Cardiac septum (tissue), 1 donor: ENCODE data around the gene MMP21. TPM values are rescaled to one million over a fixed set of nuclear protein-coding genes. Genes with fewer than 3 reads are reported as not detected.

Source experiments
- DNase-seq: peaks from one replicate; pipeline ENCODE4 v3.0.0-alpha.2; 2020; ENCODE audit warnings: low spot score
- intact Hi-C: fragments of 100-400 bp; cut with DNase I; formaldehyde crosslinking; loops from one replicate; pipeline ENCODE4 v1.14.0; 2022
- total RNA-seq: library from RNA; stranded (reverse); fragmentation: NEBNext Ultra II Directional; extraction: Animal tissue kit (Norgen Biotek cat#: 25700); gene quantifications from one replicate; pipeline ENCODE4 v1.2.1, GENCODE V29; 2021
- donor health status: DM: no; HTN: no; CAD: no.

MMP21 gene
- total RNA-seq, 1 donor from 2014 or later: not detected

DNA sequence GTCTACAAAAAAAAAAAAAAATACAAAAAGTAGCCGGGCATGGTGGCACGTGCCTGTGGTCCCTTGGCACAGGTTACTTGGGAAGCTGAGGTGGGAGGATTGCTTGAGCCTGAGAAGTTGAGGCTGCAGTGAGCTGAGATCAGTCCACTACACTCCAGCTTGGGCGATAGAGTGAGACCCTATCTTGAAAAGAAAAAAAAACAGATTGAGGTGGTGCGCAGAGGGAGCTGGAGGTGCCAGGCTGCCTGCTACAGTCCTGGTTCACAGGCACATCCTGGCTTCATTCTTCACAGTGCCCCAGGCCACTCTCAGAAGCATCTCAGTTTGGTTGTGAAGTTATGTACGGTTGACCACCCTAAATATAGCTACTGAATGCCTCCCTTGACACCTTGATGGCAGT is 4.8 kb downstream of the MMP21 start:
- peak; percentile 54 for DNase-seq
- intact Hi-C loops: no loop called here

- intact Hi-C loops: no loop called here
- no peak for DNase-seq
Observed at GRCh38 chr10:125769175-125769574, 6.4 kb downstream of the MMP21 start.

GRCh38 chr10:125768219-125768855 is 7.3 kb downstream of the MMP21 start:
- intact Hi-C loops: no loop called here
- DNase-seq: no peak

DNA sequence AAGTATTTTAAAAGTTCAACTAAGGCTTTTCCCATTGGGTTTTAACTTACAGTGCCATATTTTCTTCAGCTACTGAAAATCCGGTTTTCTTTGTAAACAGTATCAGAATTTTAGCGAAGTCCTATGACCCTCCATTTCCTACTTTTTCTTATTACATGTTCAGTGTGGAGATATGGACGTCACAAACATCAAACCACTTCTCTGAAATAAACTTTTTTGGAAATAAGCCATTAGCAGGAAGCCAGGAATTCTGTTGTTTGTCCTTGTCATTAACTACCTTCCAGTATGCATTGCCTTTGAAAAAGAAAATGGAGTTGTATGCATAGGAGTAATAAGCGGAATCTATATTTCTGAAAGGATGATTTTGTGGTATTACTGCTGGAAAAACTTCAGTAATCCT is 9.1 kb downstream of the MMP21 start:
- no peak for DNase-seq
- intact Hi-C loops: no loop called here

DNA sequence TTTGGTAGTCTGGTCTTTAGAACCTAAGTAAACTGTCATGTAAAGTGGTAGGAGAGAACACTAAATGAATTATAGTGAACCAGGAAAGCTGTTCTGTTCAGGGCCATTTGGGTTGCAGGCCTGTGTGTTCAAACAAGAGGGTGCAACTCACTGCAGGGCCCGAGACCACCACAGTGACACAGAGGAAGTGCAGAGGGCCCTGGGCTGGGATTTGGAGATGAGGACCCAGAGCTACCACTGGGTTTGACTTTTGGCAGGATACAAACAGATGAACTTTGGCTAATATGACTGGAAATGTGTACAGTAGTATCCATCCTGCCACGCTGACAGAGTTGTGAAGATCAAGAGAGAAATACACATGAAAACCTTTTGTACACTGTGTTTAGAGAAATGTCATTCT is 9.8 kb downstream of the MMP21 start:
- no peak for DNase-seq

GRCh38 chr10:125762692-125763648 is 12.7 kb downstream of the MMP21 start:
- intact Hi-C loops: no loop called here
- DNase-seq: no peak

More for the DNA sequence above, 9.8 kb downstream of the MMP21 start:
- intact Hi-C loops: no loop called here

DNA sequence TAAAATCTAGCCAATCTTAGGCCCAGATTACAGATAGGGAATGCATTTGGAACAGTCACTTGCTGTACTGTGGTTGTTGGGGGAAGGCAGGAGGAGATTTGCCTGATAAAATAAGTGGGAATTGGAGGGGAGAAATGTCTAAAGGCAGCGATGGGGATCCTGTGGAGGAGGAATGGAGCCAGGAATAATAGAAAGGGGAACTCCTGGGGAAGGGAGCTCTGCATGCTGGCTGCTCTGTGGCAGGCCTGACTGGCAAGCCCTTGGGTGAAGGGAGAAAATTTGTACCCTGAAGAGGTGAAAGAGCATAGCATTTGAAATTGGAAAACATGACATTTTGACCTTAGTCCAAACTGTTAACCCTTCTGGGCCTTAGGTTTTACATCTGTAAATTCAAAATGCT is 13.7 kb downstream of the MMP21 start:
- intact Hi-C loops: no loop called here
- no peak for DNase-seq

DNA sequence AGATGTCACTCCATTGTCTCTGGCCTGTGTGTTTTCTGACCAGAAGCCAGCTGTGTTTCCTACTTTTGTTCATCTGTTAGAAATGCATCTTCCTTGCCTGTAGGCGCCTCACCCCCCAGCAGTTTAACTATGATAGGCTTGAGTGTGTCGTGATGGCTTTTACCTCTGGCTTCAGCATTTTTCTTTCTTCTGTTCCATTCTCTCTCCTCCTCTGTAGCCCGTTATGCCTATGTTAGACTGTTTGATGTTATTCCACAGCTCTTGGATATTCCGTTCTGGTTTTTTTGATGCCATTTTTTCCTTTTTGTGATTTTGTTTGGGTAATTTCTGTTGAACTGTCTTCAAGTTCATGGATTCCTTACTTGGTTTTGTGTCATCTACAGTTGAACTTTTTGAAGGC is 17.9 kb downstream of the MMP21 start:
- intact Hi-C loops: no loop called here
- DNase-seq: no peak

- intact Hi-C loops: no loop called here
- no peak for DNase-seq
Observed at GRCh38 chr10:125756853-125757487, 18.7 kb downstream of the MMP21 start.

DNA sequence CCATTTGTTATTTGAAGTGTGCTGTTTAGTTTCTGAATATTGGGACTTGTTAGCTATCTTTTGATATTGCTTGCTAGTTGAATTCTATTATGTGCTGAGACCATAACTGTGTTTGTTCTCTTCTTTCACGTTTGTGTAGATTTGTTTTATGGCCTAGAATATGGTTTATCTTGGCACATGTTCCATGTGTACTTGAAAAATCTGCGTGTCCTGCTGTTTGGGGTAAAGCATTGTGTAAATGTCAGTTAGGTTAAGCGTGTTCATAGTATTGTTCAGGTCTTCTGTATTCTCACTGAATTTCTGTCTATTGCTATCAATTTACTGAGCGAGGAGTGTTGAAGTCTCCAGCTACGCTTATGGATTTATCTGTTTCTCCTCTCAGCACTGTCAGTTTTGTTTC is 19.4 kb downstream of the MMP21 start:
- DNase-seq: no peak
- intact Hi-C loops: no loop called here

GRCh38 chr10:125747417-125747816 is 28.2 kb downstream of the MMP21 start:
- intact Hi-C loops: no loop called here

GRCh38 chr10:125744909-125745308 is 30.7 kb downstream of the MMP21 start:
- intact Hi-C loops: no loop called here
- DNase-seq: no peak

More at GRCh38 chr10:125747417-125747816, 28.2 kb downstream of the MMP21 start:
- no peak for DNase-seq

- intact Hi-C loops: no loop called here
- no peak for DNase-seq
Observed at GRCh38 chr10:125742465-125742864, 33.2 kb downstream of the MMP21 start.

- no peak for DNase-seq
- intact Hi-C loops: no loop called here
Observed at GRCh38 chr10:125739994-125740679, 35.5 kb downstream of the MMP21 start.

DNA sequence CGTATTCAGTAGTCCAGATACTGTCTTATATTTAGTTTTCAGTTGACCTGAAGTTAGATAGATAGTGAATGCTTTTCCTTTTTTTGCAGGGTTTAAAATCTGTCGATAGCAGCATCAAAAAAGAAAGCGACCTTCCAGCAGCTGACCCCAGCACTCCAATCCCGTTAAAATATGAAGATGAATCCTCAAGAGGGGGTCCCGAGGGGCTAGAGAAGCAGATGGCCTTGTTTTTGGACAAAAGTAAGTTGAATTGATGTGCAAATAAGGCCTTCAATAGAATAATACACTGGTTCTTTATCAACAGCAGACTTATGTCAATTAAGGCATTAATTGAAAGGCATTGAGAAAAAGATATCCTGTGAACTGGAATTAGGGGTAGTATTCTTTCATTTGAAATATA is 37.4 kb downstream of the MMP21 start:
- intact Hi-C loops: no loop called here
- DNase-seq: no peak

DNA sequence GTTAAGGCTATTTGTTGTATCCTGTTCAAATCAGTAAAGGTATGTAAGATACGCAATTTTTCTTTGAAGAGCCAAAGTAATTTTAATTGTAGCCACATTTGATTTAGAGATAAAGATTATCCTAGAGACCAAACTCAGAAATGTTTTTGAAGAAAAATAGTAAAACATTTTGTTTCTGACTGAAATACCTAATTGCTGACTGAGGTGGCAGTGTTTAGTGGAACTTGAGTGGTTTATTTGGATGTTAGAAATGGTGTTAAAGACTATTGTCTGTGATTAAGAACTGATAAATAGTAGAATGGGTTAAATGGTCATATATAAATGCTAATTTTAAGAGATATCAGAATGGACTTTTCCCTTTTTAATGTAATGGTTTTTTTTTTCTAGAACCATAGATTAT is 40.8 kb downstream of the MMP21 start:
- no peak for DNase-seq
- intact Hi-C loops: no loop called here

DNA sequence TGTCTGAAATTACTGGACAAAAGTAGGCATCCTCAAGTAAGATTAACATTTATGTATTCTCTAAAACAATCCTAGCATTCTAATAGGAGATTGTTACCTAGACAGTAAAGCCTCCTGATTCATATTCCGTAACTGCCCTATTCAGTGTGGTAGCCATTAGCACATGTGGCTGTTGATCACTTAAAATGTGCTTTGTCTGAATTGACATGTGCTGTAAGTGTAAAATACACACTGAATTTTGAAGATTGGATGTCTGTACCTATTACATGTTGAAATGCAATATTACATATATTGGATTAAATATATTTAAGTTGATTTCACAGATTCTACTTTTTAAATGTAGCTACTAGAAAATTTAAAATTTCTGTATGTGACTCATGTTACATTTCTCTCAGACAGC is 41.5 kb downstream of the MMP21 start:
- no peak for DNase-seq
- intact Hi-C loops: no loop called here

DNA sequence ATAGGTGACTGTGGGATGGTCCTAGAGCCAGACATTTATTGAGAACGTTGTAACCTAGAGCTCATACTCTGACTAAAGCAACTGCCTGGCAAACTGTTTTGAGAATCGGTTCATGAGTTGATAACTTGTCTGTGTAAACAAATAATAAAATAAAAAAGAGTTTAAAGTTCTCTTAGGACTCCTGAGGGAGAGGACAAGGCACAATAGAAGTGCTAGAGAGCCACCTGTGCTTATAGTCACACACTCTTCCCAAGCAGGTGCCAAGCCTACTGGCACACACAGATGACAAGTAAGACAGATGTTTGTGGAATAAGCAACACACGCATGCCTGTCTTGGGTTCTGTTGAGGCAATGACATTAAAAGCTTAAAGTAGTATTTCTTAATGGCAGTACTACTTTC is 48.2 kb downstream of the MMP21 start:
- DNase-seq: no peak
- intact Hi-C loops: no loop called here

DNA sequence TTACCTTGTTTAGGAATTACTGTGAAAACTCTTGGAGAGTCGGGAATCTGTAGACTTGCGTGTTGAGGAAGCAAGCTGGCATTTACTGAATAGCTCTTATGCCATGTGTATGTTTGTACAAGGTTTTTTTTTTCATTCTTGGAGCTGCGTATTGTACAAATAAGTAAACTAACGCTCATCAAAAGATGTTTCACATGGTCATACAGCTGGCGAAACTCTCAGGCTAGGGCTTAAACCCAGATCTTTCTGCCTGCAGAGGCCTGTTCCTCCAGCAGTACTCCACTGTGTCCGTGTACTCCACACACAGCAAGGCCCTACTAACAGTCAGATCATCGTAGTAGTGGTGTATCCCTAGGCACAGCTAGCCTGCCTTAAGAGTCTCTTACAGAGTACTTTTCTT is 48.7 kb downstream of the MMP21 start:
- intact Hi-C loops: no loop called here
- DNase-seq: no peak

- no peak for DNase-seq
- intact Hi-C loops: no loop called here
Observed at GRCh38 chr10:125722811-125723210, 52.8 kb downstream of the MMP21 start.
